Adrenal gland (tissue), 12 donors: Measurements from ENCODE around the gene SLC15A5. TPM values are rescaled to one million over a fixed set of nuclear protein-coding genes. Genes with fewer than 3 reads are reported as not detected.

ENCODE experiments used
- DNase-seq, 7 donors: peaks; one replicate each; pipeline ENCODE4 v3.0.0-alpha.2; 2019 to 2020
- H3K27ac ChIP-seq, 5 donors: fragments of 200-600 bp; sonication (generic) in 4 of 5; 1 replicate in 3 of 5; 2 replicates in 2 of 5; pipeline versions ENCODE4 v1.5.1 to v1.8.0; 2016 to 2020; ENCODE audit warnings: mild to moderate bottlenecking in 1 of 5
- H3K27me3 ChIP-seq: fragments of 200-600 bp; 2 replicates; pipeline ENCODE4 v1.8.0; 2021
- H3K36me3 ChIP-seq, 2 donors: fragments of 200-600 bp; replicated peaks in 1 of 2; 1 replicate in 1 of 2; 2 replicates in 1 of 2; pipeline versions ENCODE4 v1.5.1 to v1.8.0; 2018 to 2022
- H3K4me1 ChIP-seq, 2 donors: fragments of 200-600 bp; replicated peaks in 1 of 2; 1 replicate in 1 of 2; 2 replicates in 1 of 2; pipeline versions ENCODE4 v1.5.1 to v1.8.0; 2018 to 2021
- H3K4me3 ChIP-seq, 4 donors: fragments of 200-600 bp; sonication (generic) in 3 of 4; one replicate each; pipeline ENCODE4 v1.5.1; 2016 to 2018
- H3K9me3 ChIP-seq, 3 donors: fragments of 200-600 bp; sonication (generic) in 1 of 3; replicated peaks in 1 of 3; 1 replicate in 2 of 3; 2 replicates in 1 of 3; pipeline versions ENCODE4 v1.5.1 to v1.8.0; 2016 to 2021
- POLR2A ChIP-seq, 2 donors: fragments of 450-650 bp; IDR thresholded peaks; one replicate each; pipeline ENCODE4 v1.6.1; 2017; ENCODE audit warnings: antibody characterized with exemption in 2 of 2, mild to moderate bottlenecking in 2 of 2, moderate library complexity in 1 of 2
- WGBS, 4 donors: extraction: QIAGEN DNeasy Blood & Tissue Kit in 2 of 4; methylation state at CpG; one replicate each; pipeline versions ENCODE4 v1.1.5 to v1.1.7; 2013 to 2017; 5-methylcytosine and 5-hydroxymethylcytosine counted together
- intact Hi-C, 2 donors: fragments of 100-400 bp; cut with DNase I; formaldehyde crosslinking; loops; one replicate each; pipeline versions ENCODE4 v1.14.1 to v1.15.0; 2022 to 2023
- polyA plus RNA-seq, 3 donors: library from polyadenylated mRNA; stranded (reverse); fragments of 200-250 nt in 2 of 3; fragments of 350-450 nt in 1 of 3; fragmentation: Illumina TruSeq in 1 of 3; extraction: RNeasy Lipid Tissue Mini Kit (QIAGEN cat#74804) in 1 of 3; gene quantifications; one replicate each; pipeline ENCODE4 v1.2.3, GENCODE V29; 2013 to 2014
- total RNA-seq, 9 donors: library from RNA; depleted of rRNA in 4 of 9; stranded (reverse); fragments of >200 nt in 4 of 9; fragments of 120-200 nt in 1 of 9; fragmentation: NEBNext Ultra II Directional in 1 of 9; extraction: Animal tissue kit (Norgen Biotek cat#: 25700) in 1 of 9; gene quantifications; one replicate each; pipeline versions ENCODE4 v1.1.0 to v1.2.4, GENCODE V29; 2013 to 2023
- TF ChIP-seq, protein P1 (sequence below), 6 experiments: fragments of 450-650 bp in 4 of 6; fragments of 200-600 bp in 2 of 6; sonication (generic) in 1 of 6; IDR thresholded peaks; 1 replicate in 5 of 6; 2 replicates in 1 of 6; pipeline versions ENCODE4 v1.5.1 to v1.8.0; 2016 to 2021; ENCODE audit warnings: antibody characterized with exemption in 6 of 6, mild to moderate bottlenecking in 2 of 6, moderate library complexity in 1 of 6
- donor health status: healthy with polysubstance abuse.
- donor health status: Bipolar disorder and iron deficiency.
- donor health status: DM: yes; HTN: yes; CAD: no.
- donor health status: DM: no; HTN: no; CAD: no.
- donor health status: DM: no; HTN: no; CAD: no.
- donor health status: DM: yes; HTN: yes; CAD: no.

The SLC15A5 gene
- total and polyA plus RNA-seq, 12 donors: not detected

DNA sequence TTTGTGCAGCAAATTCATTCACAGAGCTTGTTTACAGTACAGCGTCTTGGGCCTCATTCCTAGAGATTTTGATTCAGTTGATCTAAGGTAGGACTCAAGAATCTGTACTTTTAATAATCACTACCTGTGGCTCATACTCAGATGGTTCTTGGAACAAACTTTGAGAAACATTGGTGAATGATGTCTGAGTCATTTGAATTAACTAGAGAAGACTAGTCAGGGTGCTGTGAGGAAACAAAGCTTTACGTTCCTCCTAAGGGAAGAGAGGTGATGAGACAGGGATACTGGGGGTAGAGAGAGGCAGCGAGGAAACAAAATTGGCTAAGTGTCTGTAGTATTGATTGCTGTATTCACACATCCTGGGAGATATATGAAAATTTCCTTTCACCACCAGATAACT is 109.4 kb downstream of the SLC15A5 start:
- no peak for TF ChIP-seq POLR2A (IDR thresholded peaks at IDR 0.05)
- TF ChIP-seq, protein P1, sequence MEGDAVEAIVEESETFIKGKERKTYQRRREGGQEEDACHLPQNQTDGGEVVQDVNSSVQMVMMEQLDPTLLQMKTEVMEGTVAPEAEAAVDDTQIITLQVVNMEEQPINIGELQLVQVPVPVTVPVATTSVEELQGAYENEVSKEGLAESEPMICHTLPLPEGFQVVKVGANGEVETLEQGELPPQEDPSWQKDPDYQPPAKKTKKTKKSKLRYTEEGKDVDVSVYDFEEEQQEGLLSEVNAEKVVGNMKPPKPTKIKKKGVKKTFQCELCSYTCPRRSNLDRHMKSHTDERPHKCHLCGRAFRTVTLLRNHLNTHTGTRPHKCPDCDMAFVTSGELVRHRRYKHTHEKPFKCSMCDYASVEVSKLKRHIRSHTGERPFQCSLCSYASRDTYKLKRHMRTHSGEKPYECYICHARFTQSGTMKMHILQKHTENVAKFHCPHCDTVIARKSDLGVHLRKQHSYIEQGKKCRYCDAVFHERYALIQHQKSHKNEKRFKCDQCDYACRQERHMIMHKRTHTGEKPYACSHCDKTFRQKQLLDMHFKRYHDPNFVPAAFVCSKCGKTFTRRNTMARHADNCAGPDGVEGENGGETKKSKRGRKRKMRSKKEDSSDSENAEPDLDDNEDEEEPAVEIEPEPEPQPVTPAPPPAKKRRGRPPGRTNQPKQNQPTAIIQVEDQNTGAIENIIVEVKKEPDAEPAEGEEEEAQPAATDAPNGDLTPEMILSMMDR (IDR thresholded peaks at IDR 0.05): no peak
- no peak overlapping the region for H3K4me3 ChIP-seq
- H3K27ac ChIP-seq: no peak overlapping the region
- H3K4me1 ChIP-seq: no peaks in the 10 kb centered on the region
- no peaks in the 10 kb centered on the region for H3K36me3 ChIP-seq
- intact Hi-C loops: no loop called here
- whole genome bisulfite sequencing, 4 donors: 86 to 94% (median 90%) methylated on average over 3 of the region's 3 CpGs
- DNase-seq: no peak
- H3K27me3 ChIP-seq: no peaks in the 10 kb centered on the region
- H3K9me3 ChIP-seq: no peaks in the 10 kb centered on the region

DNA sequence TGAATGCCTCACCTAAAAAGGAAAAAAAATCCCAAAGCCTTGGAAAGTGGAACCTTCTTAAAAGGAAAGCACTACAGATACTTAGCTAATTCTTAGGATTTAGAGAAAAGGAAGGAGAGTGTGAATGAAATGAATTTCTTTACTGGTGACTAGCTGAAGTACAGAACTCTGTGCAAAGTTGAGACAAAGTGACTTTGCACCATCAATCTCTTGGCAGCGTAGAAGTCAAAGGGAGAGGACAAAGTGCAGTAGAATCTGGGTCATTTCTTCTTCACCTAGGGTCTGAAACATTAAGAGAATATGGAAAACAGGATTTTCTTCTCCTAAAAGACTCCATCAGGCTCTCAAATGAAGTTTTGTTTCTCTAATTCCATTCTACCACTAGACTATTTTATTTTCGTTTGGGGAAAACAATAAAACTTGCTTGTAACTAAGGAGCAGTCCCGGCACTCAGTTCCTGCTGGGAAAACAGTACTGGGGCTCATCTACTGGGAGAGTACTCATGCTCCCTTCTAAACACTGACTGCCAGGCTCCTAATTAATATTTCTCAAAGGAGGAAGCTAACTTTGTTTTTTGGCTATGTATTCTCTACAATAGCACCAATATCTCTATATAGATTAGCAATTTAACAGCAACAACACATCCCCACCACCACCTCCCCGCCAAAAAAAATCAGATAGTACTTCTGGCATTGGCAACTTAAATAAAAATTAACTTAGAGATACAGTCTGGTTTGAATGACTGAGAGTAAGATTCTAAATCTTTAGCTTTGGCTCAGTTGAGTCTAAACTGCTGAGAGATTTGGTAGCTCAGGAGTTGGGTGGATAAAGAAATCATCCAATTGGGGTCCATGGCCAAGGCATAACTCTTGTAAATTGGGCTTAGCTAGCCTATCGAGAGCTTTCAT is 110.7 kb downstream of the SLC15A5 start:
- no peak overlapping the region for H3K27ac ChIP-seq
- intact Hi-C loops: no loop called here
- H3K9me3 ChIP-seq: no peaks in the 10 kb centered on the region
- DNase-seq: no peak
- H3K27me3 ChIP-seq: no peaks in the 10 kb centered on the region
- TF ChIP-seq POLR2A (IDR thresholded peaks at IDR 0.05): no peak
- TF ChIP-seq, protein P1 (IDR thresholded peaks at IDR 0.05): no peak
- no peaks in the 10 kb centered on the region for H3K4me1 ChIP-seq
- WGBS, 4 donors: 69 to 84% (median 73%) methylated on average over 5 of the region's 5 CpGs
- no peak overlapping the region for H3K4me3 ChIP-seq
- H3K36me3 ChIP-seq: no peaks in the 10 kb centered on the region

DNA sequence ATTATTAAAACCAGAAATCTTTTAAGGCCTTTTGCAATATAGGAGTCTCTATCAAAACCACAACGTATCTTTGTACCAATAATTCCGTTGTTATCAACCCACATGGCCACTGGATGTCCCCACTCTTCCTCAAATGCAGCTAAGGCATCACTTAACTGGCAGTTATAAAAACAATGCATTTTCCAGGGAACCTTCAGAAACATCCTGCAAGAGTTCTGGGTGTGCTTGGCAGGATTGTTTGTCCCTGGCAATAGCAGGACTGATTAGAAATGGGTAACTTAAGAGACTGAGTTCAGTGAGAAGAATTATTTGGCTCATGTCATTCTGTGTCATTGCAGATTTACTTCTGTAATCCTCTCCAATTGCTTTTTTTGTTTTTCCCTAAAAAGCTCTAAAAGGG is 112.0 kb downstream of the SLC15A5 start:
- Histone ChIP-seq H3K4me1 (no peaks in the 10 kb centered on the region), H3K27ac (no peak overlapping the region), H3K27me3 (no peaks in the 10 kb centered on the region), H3K9me3 (no peaks in the 10 kb centered on the region), H3K4me3 (no peak overlapping the region), H3K36me3 (no peaks in the 10 kb centered on the region)
- TF ChIP-seq, protein P1 (IDR thresholded peaks at IDR 0.05): peak; percentile 29 to 64 (median 50)
- no peak for TF ChIP-seq POLR2A (IDR thresholded peaks at IDR 0.05)
- 0 to 6% (median 4%) methylated on average over 2 of the region's 2 CpGs for WGBS, 4 donors
- intact Hi-C loops: no loop called here
- peak; percentile 22 to 59 (median 34) for DNase-seq

DNA sequence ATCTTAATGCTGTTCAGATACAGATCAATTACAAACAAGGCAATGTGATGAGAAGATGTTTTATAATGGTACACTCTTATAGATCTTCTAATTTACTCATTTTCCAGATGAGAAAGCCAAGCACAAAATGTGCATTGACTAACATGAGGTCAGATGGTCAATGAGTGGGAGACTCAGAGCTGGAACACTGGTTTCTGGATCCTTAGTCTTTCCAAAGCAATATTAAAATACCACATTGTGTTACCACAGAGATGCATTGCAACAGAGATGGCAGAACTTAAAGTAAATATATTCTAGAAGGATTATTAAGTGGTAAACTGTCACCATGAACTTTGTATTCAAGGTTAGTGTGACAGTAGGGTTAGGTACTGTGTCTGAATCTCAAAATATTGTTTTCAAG is 113.6 kb downstream of the SLC15A5 start:
- intact Hi-C loops: no loop called here
- DNase-seq: no peak
- no peaks in the 10 kb centered on the region for H3K36me3 ChIP-seq
- H3K4me3 ChIP-seq: no peak overlapping the region
- no peaks in the 10 kb centered on the region for H3K27me3 ChIP-seq
- H3K4me1 ChIP-seq: no peaks in the 10 kb centered on the region
- no peak overlapping the region for H3K27ac ChIP-seq
- no peaks in the 10 kb centered on the region for H3K9me3 ChIP-seq
- no peak for TF ChIP-seq POLR2A (IDR thresholded peaks at IDR 0.05)

DNA sequence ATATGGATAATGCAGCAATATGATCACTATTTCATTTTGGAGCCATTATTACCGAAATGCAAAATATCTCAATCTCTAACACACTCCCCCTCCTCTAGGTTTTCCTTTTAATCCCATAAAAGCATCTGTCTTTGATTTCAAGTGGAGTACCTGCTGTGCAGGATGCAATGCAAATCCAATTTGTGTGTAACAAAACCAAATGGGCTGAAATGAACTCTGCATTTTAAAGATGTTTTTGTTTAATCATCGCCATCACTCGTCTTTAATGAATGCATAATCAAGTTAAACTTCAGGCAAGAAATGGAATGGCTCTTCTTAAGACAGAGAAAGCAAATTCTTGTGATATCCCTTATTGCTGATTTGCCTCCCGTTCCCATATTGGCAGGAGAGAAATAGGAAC is 114.3 kb downstream of the SLC15A5 start:
- H3K36me3 ChIP-seq: no peaks in the 10 kb centered on the region
- H3K4me1 ChIP-seq: no peaks in the 10 kb centered on the region
- H3K4me3 ChIP-seq: no peak overlapping the region
- no peaks in the 10 kb centered on the region for H3K9me3 ChIP-seq
- intact Hi-C loops: no loop called here
- 41 to 54% (median 49%) methylated on average over 4 of the region's 4 CpGs for WGBS, 4 donors
- TF ChIP-seq, protein P1 (IDR thresholded peaks at IDR 0.05): no peak
- no peak for TF ChIP-seq POLR2A (IDR thresholded peaks at IDR 0.05)
- no peak for DNase-seq
- H3K27ac ChIP-seq: no peak overlapping the region
- H3K27me3 ChIP-seq: no peaks in the 10 kb centered on the region
